Lower leg skin (tissue), 3 donors: Measurements from ENCODE around the gene BAHCC1.

Experiments used
- POLR2A ChIP-seq, 2 donors: fragments of 450-650 bp; IDR thresholded peaks; one replicate each; pipeline ENCODE4 v1.6.1; 2016 to 2017; ENCODE audit warnings: antibody characterized with exemption in 2 of 2, mild to moderate bottlenecking in 1 of 2, moderate library complexity in 1 of 2
- TF ChIP-seq, protein P1 (sequence below), 3 donors: fragments of 450-650 bp; IDR thresholded peaks; one replicate each; pipeline ENCODE4 v1.5.1; 2016; ENCODE audit warnings: antibody characterized with exemption in 3 of 3, mild to moderate bottlenecking in 3 of 3, moderate library complexity in 2 of 3

DNA sequence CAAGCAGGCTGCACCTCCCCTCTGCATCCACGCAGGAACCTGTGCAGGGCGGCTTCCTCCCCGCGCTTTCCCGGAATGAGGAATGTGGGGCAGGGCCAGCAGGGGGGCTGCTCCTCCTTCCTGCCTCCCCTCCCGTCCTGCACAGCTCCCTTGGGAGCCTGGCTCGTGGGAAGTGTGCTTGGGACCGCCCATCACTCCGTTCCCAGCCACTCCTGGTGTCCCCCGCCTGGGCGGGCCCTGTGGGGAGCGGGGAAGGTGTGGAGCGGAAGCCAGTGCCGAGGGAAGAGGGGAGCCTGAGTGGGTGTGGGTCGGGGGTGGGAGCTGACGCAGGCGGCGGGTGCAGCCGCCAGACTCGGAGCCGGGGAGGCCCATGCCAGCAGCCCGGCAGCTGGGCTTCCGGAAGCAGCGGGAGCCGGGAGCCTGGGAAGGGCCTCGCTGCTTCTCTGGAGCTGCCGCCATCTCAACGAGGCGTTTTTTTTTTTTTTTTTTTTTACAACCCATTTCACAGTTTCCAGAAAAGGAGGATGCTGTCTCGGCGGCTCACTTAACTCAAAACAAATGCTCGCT lies 24.1 kb downstream of the BAHCC1 start:
- TF ChIP-seq, protein P1, sequence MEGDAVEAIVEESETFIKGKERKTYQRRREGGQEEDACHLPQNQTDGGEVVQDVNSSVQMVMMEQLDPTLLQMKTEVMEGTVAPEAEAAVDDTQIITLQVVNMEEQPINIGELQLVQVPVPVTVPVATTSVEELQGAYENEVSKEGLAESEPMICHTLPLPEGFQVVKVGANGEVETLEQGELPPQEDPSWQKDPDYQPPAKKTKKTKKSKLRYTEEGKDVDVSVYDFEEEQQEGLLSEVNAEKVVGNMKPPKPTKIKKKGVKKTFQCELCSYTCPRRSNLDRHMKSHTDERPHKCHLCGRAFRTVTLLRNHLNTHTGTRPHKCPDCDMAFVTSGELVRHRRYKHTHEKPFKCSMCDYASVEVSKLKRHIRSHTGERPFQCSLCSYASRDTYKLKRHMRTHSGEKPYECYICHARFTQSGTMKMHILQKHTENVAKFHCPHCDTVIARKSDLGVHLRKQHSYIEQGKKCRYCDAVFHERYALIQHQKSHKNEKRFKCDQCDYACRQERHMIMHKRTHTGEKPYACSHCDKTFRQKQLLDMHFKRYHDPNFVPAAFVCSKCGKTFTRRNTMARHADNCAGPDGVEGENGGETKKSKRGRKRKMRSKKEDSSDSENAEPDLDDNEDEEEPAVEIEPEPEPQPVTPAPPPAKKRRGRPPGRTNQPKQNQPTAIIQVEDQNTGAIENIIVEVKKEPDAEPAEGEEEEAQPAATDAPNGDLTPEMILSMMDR (IDR thresholded peaks at IDR 0.05) = no peak
- TF ChIP-seq POLR2A (IDR thresholded peaks at IDR 0.05) = no peak
